ENCODE results near the gene AKIP1. TPM values are rescaled to one million over a fixed set of nuclear protein-coding genes. Genes with fewer than 3 reads are reported as not detected.

The AKIP1 gene
- total RNA-seq, 1 experiment from 2014 or later, result 26.0 TPM

GRCh38 chr11:8942518-8943066, 31.6 kb downstream of the AKIP1 start, which contains the start of gene ASCL3:
TSS of gene ASCL3 (minus strand) at chr11:8943016. CDS start at chr11:8938161, 4,855 bp downstream.
- TF ChIP-seq, protein P1, sequence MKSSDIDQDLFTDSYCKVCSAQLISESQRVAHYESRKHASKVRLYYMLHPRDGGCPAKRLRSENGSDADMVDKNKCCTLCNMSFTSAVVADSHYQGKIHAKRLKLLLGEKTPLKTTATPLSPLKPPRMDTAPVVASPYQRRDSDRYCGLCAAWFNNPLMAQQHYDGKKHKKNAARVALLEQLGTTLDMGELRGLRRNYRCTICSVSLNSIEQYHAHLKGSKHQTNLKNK (CRISPR knock-in tag; IDR thresholded peaks at IDR 0.05), result no peak
- no peak for TF ChIP-seq ZNF232 (CRISPR knock-in tag; IDR thresholded peaks at IDR 0.05)
- TF ChIP-seq, protein P2, sequence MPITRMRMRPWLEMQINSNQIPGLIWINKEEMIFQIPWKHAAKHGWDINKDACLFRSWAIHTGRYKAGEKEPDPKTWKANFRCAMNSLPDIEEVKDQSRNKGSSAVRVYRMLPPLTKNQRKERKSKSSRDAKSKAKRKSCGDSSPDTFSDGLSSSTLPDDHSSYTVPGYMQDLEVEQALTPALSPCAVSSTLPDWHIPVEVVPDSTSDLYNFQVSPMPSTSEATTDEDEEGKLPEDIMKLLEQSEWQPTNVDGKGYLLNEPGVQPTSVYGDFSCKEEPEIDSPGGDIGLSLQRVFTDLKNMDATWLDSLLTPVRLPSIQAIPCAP (CRISPR knock-in tag; IDR thresholded peaks at IDR 0.05), result no peak
- TF ChIP-seq NR3C1 (CRISPR knock-in tag; conservative IDR thresholded peaks at IDR 0.05; ENCODE audit: low read depth), result no peak
- no peak for TF ChIP-seq ZNF317 (CRISPR knock-in tag; IDR thresholded peaks at IDR 0.05; ENCODE audit: borderline replicate concordance, low read depth)
- TF ChIP-seq, protein P3, sequence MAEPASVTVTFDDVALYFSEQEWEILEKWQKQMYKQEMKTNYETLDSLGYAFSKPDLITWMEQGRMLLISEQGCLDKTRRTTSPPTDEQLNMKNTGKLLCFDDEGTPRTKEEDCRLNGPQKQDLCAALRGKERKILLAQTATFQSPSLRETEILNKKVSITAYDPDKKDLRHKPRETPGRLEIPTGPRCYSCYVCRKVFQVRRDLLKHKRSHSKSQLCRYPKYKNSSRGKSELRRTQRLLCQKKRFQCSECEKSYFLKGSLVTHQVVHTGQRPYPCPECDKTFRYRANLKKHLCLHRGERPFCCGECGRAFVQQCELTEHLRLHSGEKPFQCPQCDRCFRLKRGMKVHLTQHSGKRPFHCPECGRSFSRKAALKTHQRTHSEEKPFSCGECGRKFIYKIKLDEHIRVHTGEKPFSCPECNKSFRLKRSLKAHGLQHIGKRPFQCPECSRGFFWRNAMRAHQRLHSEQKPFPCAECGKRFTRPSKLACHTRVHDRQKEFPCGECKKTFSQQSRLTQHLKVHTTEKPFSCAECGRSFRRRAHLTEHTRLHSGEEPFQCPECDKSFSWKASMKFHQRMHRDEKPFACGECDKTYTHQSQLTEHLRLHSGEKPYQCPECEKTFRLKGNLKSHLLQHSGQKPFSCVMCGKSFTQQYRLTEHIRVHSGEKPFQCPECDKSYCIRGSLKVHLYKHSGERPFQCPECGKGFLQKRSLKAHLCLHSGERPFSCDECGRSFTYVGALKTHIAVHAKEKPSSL (CRISPR knock-in tag; conservative IDR thresholded peaks at IDR 0.05), result no peak
- no peak for TF ChIP-seq ATF1 (CRISPR knock-in tag; IDR thresholded peaks at IDR 0.05)
- TF ChIP-seq NR2C2 (CRISPR knock-in tag; IDR thresholded peaks at IDR 0.05), result no peak
- no peak for TF ChIP-seq CDX4 (CRISPR knock-in tag; IDR thresholded peaks at IDR 0.05; ENCODE audit: borderline replicate concordance)
- no peak for TF ChIP-seq ZNF281 (CRISPR knock-in tag; IDR thresholded peaks at IDR 0.05)
- TF ChIP-seq ETV6 (CRISPR knock-in tag; IDR thresholded peaks at IDR 0.05), result no peak
- TF ChIP-seq, protein P4, sequence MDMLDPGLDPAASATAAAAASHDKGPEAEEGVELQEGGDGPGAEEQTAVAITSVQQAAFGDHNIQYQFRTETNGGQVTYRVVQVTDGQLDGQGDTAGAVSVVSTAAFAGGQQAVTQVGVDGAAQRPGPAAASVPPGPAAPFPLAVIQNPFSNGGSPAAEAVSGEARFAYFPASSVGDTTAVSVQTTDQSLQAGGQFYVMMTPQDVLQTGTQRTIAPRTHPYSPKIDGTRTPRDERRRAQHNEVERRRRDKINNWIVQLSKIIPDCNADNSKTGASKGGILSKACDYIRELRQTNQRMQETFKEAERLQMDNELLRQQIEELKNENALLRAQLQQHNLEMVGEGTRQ (CRISPR knock-in tag; IDR thresholded peaks at IDR 0.05), result no peak
- TF ChIP-seq, protein P5, sequence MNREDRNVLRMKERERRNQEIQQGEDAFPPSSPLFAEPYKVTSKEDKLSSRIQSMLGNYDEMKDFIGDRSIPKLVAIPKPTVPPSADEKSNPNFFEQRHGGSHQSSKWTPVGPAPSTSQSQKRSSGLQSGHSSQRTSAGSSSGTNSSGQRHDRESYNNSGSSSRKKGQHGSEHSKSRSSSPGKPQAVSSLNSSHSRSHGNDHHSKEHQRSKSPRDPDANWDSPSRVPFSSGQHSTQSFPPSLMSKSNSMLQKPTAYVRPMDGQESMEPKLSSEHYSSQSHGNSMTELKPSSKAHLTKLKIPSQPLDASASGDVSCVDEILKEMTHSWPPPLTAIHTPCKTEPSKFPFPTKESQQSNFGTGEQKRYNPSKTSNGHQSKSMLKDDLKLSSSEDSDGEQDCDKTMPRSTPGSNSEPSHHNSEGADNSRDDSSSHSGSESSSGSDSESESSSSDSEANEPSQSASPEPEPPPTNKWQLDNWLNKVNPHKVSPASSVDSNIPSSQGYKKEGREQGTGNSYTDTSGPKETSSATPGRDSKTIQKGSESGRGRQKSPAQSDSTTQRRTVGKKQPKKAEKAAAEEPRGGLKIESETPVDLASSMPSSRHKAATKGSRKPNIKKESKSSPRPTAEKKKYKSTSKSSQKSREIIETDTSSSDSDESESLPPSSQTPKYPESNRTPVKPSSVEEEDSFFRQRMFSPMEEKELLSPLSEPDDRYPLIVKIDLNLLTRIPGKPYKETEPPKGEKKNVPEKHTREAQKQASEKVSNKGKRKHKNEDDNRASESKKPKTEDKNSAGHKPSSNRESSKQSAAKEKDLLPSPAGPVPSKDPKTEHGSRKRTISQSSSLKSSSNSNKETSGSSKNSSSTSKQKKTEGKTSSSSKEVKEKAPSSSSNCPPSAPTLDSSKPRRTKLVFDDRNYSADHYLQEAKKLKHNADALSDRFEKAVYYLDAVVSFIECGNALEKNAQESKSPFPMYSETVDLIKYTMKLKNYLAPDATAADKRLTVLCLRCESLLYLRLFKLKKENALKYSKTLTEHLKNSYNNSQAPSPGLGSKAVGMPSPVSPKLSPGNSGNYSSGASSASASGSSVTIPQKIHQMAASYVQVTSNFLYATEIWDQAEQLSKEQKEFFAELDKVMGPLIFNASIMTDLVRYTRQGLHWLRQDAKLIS (CRISPR knock-in tag; IDR thresholded peaks at IDR 0.05; ENCODE audit: borderline replicate concordance), result no peak
- TF ChIP-seq ELF4 (CRISPR knock-in tag; IDR thresholded peaks at IDR 0.05; ENCODE audit: low read depth), result no peak
- no peak for TF ChIP-seq MAX (CRISPR knock-in tag; IDR thresholded peaks at IDR 0.05)
- TF ChIP-seq ZBTB21 (CRISPR knock-in tag; IDR thresholded peaks at IDR 0.05; ENCODE audit: borderline replicate concordance), result no peak
- Mint-ChIP-seq H3K4me1 (no peaks in the 10 kb centered on the region), H3K4me3 (no peak within 1 kb of the TSS), H3K9me3 (peaks cover 11% of the 10 kb centered on the region), H3K27me3 (ENCODE audit: low read depth) (no peaks in the 10 kb centered on the region), H3K27ac (no peak within 1 kb of the TSS), H3K36me3 (peaks cover 2% of the 10 kb centered on the region; the same call in 1 of the 2 replicates)
- DNase-seq (ENCODE audit: low spot score) (no peak), ATAC-seq (no peak)
- CTCF ChIA-PET, result interaction anchor here (0.9 to 1.8 kb wide), 4 partner anchors 9 to 195 kb away, joined by 4 to 7 read pairs (median 6); partner anchors contain the start of gene C11orf16
- POLR2A ChIA-PET, result no interaction called here
